HG02642 (cell line): ENCODE data around the gene STK11IP.

Experiments used
- ATAC-seq: cut with Tn5 transposase; IDR thresholded peaks from one replicate; pipeline ENCODE4 v1.9.1; 2021; ENCODE audit warnings: mild to moderate bottlenecking; ENCODE audit not compliant: unreplicated experiment, poor library complexity

Gene STK11IP

DNA sequence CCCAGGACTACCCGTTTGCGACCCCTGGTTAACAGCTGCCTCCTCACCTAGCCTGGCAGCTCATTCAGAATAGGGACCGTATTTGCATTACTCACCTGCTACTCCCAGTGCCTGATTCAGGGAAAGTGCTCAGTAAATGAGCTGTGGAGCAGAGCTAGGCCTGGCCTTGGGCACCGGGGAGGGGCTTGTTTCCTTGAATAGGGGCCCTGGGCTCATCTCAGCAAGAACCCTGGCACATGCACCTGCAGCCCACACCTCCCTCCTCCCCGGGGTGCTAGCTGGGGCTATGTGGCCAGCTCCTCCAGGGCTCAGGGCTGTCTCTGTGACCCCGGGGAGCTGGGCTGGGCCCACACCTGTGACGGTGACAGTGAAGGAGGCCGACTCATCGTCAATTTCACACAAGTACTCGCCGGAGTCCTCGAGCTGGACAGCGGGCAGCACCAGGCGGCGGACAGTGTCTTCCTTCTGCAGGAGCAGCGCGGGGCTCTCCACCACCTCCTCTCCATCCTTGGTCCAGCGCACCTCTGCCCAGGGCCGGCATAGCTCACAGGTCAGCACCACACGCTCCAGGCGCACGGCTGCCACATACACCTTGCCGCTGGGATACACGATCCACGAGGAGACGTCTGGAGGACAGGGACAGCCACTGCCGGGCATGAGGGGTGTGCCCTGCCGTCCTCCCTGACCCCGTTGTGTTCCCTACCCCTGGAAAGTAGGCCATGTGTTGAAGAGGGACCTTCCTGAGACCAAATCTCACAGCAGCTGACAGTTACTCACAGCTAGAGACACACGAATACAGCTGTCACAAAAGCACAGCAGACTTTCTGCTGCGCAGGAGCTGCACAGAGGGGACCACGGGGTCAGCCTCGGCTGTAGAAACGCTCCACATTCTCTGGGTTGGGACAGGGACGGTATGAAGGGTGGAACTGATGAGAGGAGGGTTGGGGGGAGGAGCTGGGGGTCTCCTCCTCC is 35.3 kb upstream of the STK11IP start:
- no peak for ATAC-seq

DNA sequence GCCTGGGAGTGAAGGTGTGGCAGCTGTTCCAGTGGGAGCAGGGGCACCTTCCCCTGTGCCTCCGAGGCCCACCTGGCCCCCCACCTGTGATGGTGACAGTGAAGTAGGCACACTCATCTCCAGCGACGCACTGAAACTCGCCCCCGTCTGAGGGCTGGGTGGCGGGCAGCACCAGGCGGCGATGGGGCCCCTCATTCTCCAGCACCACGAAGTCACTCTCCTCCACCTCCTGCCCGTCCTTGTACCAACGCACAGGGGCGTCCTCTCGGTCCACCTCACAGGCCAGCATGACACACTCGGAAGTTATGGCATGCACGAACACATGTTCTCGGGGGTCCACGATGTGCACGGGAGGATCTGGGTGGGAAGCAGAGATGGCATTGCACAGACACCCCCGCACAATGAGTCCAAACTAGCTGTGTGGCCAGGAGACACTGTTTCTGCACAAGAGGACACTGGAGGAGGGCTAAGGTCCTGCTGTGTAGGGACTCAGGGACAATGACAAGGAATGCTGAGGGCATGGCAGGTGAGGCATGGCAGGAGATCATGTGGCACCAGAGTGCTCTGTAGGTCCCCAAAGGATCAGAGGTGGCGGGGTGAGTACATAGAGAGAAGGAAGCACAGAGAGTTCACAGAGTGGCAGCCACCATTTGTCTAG is 34.3 kb upstream of the STK11IP start:
- no peak for ATAC-seq

DNA sequence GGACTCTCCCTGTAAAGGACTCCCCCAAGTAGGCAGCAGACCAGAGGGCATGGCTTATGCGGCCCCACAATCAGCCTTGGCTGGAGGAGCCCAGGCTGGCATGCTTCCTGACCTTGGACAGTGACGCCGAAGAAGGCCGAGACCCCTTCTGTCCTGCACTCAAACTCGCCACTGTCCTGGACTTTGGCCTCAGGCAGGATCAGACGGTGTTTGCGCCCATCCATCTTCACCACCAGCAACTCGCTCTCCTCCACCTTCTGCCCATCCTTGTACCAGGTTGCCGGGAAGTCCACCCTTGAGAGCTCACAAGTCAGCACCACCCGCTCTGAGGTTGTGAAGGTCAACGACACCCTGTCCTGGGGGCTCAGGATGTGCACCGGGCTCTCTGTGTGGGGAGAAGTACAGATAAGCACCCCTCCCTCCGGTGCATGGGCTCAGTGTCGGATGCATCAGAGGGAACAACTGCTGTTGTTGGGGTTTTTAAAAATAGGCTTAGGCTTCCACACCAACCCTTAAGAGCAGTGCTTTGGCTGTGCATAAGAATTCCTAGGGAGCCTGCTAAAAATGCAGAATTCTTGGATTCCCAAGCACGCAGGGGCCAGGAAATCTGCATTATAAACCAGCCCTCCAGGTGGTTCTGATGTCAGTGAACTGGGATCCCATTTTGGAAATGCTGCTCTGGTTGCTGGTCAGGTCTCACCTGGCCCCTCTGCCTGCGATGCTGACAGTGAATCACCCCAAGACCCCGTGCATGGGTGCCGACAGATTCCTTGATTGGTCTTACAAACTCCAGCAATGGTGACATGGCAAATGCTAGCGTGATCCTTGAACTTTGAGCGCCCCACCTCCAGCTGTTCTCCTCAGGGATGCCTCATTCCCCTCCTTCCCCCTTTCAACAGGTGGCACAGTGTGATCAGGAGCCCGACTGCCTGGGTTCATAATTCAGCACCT is 32.3 kb upstream of the STK11IP start:
- ATAC-seq, result no peak

DNA sequence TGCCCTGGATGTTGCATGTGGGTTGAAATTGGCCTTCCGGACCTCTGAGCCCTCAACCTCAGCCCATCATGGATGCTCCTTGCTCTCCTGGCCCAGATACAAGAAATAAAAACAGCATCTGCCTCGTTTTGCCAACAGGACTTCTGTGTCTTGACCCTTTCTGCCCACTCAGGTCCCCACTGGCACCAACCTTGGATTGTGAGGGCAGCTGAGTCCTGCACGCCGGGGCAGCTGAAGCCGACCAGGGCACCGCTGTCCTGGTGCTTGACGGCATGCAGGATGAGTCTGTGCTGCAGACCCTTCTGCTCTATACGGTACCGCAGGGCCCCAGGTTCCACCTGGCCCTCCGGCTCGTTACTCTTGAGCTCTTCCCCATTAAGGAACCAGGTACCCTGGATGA is 31.0 kb upstream of the STK11IP start:
- ATAC-seq, result no peak

DNA sequence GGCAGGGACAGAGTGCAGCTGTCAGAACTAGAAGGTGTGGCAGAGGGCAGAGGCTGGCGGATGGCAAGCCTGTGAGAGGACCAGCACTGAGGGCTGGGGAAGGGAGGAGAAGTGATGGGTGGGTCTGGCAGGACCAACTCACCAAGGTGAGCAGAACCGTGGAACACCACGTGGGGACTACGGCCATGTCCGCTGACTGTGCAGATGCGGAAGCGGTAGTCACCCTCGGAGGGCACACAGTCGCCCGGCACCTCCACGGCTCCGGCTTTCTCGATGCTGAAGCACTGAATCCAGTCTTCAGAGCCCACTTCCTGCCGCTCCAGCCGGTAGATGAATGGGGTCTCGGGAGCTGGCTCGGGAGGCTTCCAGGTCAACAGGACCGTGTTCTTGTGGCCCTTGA is 30.5 kb upstream of the STK11IP start:
- ATAC-seq, result no peak

DNA sequence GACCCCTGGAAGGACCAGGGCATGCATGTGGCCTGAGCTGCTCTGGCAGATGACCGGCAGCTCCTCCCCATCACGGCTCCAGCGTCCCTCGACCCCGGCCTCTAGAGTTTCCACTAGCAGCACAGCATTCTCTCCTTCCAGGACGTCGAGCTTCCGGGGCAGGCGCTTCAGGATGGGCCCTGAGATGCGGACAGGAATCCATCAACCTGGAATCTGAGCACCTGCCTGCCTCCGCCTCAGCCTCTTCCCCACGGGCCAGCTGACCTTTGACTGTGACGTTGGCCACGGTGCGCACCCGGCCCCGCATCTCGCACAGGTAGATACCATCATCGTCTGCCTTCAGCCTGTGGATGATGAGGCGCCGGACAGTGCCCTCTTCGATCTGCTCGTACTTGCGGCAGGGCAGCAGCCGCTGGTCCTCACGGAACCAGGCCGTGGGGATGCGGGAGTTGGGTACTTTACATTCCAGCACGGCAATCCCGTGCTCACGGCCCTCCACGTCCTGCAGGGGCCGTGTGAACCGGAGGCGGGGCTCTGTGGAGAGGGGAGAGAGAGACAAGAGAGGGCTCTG is 29.8 kb upstream of the STK11IP start:
- ATAC-seq, result no peak

DNA sequence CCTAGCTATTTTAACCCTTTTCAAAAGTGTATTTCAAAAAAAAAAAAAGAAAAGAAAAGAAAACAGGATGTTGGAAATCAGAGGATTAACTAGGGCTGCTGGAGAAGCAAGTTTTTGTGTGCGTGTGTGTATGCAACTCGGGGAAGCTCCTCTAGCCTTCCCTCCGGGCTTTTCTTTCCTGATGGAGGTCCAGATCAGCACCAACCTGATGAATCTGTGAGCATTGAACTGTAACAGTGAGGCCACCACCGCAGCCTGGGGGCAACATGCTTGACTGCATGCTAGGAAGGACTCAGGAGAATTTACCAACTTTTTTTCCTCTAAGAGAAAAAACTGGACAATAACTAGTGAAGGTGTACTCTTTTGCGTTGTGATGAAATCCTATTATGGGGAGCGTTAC is 28.6 kb upstream of the STK11IP start:
- ATAC-seq, result no peak

DNA sequence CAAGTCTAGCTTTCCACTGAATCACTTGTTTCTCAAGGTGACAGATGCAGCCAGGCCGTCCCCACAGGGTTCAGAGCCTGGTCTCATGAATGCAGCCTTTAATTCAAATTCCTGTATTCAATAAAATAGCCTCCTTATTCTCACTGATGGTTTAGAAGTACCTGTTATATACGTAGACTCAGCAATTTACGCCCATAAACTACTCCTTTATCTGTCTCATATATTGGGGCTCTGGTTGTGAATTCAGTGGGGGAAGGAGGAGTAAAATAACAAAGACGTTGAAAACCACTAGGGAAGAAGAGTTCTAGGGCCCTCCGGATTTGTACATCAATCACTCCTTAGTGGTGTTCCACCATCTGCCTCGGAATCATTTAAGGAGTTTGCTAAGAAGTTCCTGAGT is 28.0 kb upstream of the STK11IP start:
- ATAC-seq, result no peak

DNA sequence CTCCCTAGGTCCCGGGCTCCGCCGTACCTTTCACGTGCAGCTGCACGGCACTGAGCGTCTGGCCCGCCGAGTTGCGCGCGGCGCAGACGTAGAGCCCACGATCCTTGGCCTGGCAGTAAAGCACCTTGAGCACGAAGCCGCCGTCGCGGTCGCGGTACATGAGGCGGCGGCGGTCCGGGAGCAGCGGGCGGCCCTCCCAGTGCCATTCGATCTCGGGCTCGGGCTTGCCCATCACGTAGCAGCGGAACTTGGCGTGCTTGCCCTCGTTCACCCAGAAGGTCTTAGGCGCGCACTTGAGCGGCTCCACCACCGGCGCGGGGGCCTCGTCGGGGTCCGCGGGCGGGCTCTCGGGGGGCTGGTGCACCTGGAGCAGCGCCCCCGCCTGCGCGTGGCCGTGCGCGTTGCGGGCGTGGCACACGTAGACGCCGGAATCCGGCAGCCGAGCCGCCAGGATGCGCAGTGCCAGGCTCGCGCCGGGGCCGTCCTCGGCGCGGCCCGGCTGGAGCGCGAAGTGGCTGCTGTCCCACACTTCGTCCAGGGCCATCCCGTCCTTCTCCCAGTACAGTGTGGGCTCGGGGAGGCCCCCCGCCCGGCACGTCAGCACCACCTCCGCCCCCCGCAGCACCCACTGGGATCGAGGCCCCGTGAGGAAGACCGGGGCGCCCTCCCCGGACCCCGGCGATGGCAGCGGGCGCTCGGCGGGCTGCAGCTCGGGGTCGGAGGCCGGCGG is 27.3 kb upstream of the STK11IP start:
- no peak for ATAC-seq

DNA sequence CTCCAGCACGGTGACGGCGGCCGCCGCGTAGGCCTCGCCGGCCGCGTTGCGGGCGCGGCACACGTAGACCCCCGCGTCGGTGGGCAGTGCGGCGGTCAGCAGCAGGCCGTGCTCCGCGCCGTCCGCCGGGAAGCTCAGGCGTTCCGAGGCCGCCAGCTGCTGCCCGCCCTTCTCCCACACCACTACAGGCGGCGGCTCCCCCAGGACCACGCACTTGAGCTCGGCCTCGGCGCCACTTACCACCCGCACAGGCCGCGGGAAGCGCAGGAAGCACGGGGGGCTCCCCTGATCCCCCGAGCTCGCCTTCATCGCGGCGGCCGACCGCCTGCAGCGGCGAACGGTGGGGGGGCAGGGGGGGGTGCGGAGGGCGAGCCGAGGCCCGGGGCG is 26.7 kb upstream of the STK11IP start:
- no peak for ATAC-seq

DNA sequence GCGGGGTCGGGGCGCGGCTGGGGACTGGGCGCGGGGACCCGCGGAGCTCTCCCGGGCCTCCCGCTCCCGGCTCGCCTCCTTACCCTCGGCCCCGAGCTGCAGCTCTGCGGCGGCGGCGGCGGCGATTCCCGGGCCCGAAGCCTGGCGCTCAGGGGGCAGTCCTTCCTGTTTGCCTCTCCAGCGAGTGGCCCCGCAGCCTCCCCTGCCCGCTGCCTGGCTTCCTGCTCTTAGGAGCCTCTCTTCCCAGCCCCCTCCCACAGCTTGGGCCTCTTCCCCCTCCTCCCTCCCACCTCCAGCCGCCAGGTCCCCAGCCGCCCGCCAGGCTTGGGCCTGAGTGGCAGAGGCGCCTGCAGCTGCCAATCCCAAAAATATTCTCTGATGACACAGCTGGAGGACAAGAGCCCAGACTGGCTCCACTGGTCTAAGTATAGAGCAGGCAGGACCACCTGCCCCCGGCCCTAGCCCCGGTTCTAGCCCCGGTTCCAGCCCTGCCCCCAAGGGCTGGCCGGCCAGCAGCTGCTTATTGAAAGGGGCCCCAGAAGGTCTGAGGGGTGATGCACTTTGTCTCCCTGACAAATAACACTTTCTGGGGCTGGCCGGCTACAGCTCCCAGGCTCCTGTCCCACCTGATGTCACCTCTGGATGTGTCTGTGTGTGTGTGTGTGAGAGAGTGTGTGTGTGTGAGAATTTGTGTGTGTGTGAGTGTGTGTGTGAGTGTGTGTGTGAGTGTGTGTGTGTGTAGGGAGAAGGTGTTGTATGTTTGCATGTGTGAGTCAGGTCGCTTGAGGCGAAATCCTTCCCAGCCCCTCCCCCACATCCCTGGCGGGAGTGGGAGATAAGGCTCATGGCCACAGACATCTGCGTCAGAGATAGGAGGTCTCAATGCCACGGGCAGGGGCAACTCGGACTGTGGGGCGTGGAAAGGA is 26.1 kb upstream of the STK11IP start, which contains the start of gene OBSL1:
Gene OBSL1 (minus strand): TSS at position 229 of the 926 bp plus-strand sequence. CDS start 307 bp downstream, outside the sequence.
- ATAC-seq, result no peak

DNA sequence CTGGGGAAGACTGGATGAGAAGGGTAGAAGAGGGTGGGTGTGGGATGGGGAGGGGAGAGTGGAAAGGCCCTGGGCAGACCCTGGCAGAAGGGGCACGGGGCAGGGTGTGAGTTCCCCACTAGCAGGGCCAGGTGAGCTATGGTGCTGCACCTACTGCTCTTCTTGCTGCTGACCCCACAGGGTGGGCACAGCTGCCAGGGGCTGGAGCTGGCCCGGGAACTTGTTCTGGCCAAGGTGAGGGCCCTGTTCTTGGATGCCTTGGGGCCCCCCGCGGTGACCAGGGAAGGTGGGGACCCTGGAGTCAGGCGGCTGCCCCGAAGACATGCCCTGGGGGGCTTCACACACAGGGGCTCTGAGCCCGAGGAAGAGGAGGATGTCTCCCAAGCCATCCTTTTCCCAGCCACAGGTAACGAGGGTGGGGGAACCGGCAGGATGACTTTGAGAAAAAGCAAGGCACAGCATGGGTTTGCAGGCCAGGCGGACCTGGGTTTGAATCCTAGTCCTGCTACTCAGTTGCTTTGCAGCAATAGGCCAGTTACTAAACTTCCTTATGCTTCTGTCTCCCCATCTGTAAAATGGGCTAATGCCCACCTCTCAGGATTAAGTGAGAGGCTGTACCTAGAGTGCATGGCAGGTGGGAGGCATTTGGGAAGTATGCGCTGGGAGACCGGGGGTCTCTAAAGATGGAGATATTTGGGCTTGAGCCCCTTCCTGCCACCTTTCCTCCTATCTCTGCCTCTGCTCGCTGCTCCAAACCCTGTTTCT is 25.2 kb upstream of the STK11IP start, which contains the start of gene INHA:
Gene INHA (plus strand): TSS at position 74 of the 765 bp plus-strand sequence. CDS start 65 bp downstream, at position 139.
- ATAC-seq, result no peak

DNA sequence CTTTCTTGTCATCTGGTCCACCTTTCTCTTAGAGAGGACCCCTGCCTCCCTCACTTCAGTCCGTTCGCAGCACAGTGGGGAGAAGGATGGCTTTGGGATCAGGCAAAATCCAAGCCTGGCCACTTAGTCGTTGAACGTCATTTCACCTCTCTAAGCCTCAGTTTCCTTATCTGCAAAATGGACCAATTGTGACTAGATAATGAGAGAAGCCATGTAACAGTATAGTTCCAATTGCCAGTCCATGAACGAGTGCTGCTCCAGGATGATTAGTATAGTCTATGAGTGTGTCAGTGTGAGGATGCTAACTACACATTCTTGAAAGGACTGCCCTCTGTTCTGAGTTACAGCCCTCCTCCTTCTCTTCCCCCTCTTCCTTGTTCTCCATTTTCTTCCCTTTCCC is 24.5 kb upstream of the STK11IP start:
- ATAC-seq, result no peak

DNA sequence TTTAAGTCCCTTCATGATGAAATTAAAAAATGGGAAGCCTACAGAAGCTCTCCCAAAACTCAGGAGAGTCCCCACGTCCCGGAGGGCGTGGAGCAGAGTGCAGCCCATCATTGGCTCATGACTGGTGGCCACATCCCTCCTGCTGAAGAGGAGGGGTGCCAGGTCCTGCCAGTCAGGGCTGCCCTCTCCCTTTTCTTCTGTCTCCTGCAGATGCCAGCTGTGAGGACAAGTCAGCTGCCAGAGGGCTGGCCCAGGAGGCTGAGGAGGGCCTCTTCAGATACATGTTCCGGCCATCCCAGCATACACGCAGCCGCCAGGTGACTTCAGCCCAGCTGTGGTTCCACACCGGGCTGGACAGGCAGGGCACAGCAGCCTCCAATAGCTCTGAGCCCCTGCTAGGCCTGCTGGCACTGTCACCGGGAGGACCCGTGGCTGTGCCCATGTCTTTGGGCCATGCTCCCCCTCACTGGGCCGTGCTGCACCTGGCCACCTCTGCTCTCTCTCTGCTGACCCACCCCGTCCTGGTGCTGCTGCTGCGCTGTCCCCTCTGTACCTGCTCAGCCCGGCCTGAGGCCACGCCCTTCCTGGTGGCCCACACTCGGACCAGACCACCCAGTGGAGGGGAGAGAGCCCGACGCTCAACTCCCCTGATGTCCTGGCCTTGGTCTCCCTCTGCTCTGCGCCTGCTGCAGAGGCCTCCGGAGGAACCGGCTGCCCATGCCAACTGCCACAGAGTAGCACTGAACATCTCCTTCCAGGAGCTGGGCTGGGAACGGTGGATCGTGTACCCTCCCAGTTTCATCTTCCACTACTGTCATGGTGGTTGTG is 23.0 kb upstream of the STK11IP start:
- no peak for ATAC-seq

DNA sequence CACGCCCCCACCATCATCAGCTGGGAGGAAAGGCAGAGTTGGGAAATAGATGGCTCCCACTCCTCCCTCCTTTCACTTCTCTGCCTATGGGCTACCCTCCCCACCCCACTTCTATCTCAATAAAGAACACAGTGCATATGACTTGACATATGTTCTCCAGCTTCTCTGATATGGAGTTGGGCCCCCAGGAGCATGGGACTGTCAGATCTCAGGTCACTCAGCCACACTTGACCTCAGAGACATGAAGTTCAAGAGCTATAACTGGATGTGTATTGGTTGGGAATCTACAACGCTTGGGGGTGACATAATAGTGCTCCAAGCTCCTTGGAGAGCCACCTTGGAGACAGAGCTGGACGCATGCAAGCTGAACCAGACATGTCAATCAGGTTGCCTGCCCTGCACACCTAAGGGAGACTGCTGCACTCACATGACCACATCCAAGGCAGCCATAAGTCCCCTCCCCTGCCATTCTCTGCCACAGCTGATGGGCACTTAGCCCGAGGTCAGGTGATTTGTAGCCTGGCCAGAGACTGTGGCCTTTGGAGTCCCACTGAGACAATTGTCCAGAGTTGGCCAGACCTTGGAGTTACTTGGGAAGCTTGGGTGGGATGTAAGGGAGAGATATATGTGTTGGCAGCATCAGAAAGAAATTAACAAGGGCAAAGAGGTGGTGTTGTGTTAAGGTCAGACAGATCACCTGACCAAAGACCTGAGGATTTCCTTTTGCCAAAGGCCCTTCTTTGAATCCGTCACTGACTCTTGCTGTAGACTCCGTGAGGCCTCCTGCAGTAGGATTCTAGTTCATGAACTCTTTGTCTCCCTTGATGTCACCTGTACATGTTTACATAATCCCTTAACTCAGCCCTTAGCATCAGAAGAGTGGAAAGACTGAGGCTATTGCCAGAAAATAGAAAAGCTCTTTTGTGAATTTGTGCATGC is 21.8 kb upstream of the STK11IP start:
- ATAC-seq, result no peak
